ENCODE results near the gene IGSF8. TPM values are rescaled to one million over a fixed set of nuclear protein-coding genes. Genes with fewer than 3 reads are reported as not detected.
A peak's percentile ranks its signal among the peaks of the same experiment; 100 is the strongest.

IGSF8 gene
- total RNA-seq, 1 donor from 2014 or later, result 21.6 TPM

DNA sequence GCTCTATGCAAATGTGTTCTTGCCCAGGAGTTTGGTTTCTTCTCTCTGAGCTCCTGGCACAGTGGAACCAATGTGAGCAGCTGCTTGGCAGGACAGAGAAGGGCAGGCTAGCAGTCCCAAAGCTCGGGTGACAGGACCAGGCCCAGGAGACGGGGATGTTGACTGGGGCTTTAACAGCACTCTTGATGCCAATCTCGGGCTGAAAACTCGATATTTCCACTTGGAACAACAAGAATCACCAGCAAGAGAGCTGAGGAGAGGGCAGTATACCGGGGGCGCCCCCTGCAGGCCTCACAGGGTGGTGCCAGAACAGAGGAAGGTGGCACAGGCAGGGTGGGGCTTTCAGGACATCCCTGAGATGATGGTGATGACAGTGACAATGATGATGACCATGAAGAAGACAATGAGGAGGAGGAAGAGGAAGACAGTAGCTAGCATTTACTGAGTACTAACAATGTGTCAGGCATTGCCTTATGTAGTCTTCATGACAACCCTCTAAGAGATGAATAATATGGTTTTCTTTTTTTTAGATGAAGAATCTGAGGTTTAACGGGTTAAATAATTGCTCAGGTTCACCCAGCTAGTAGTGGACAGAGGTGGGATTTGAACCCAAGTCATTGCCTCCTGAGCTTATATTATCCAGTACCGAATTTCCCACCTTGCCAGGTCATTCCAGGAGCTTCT is 19.8 kb downstream of the IGSF8 start:
- Histone ChIP-seq H3K36me3 (no peaks in the 10 kb centered on the region), H3K4me1 (peaks cover under 1% of the 10 kb centered on the region), H3K9me3 (no peaks in the 10 kb centered on the region), H3K27ac (no peak overlapping the region), H3K4me3 (no peak overlapping the region), H3K27me3 (peaks cover 5% of the 10 kb centered on the region)
- intact Hi-C loops (cut with DNase I), result no loop called here
- no peak for DNase-seq (ENCODE audit: extremely low spot score in 2 of 2)
- no peak for TF ChIP-seq POLR2AphosphoS5 (IDR thresholded peaks at IDR 0.05; ENCODE audit: insufficient read depth in 1 of 2, low read depth in 1 of 2)
- TF ChIP-seq, protein P1, sequence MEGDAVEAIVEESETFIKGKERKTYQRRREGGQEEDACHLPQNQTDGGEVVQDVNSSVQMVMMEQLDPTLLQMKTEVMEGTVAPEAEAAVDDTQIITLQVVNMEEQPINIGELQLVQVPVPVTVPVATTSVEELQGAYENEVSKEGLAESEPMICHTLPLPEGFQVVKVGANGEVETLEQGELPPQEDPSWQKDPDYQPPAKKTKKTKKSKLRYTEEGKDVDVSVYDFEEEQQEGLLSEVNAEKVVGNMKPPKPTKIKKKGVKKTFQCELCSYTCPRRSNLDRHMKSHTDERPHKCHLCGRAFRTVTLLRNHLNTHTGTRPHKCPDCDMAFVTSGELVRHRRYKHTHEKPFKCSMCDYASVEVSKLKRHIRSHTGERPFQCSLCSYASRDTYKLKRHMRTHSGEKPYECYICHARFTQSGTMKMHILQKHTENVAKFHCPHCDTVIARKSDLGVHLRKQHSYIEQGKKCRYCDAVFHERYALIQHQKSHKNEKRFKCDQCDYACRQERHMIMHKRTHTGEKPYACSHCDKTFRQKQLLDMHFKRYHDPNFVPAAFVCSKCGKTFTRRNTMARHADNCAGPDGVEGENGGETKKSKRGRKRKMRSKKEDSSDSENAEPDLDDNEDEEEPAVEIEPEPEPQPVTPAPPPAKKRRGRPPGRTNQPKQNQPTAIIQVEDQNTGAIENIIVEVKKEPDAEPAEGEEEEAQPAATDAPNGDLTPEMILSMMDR (IDR thresholded peaks at IDR 0.05), result peak in 1 of 3 experiments; percentile 22

DNA sequence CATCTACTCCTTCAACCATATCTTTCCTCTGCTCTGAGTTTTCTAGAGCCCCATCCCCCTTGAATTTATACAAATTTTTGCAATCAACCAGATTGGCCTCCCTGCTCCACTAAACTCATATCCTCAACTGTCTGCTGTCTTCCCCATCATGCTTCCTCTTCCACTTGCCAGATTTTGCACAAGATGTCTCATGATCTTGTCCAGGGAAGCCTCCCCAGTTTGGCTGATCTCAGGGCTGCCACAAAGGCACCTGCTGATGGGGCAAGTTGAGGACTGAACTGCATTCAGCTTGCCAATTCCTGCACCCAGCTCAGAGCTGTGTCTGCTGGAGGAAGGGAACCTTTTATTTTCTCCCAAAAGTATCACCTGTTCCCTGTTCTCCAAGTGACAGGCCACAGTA is 20.9 kb downstream of the IGSF8 start:
- Histone ChIP-seq H3K9me3 (no peaks in the 10 kb centered on the region), H3K4me3 (no peak overlapping the region), H3K27ac (no peak overlapping the region), H3K4me1 (no peaks in the 10 kb centered on the region), H3K27me3 (peaks cover 5% of the 10 kb centered on the region), H3K36me3 (no peaks in the 10 kb centered on the region)
- DNase-seq (ENCODE audit: extremely low spot score in 2 of 2), result no peak
- no peak for TF ChIP-seq POLR2A (IDR thresholded peaks at IDR 0.05)
- no peak for TF ChIP-seq POLR2AphosphoS5 (IDR thresholded peaks at IDR 0.05; ENCODE audit: insufficient read depth in 1 of 2, low read depth in 1 of 2)
- TF ChIP-seq, protein P1 (IDR thresholded peaks at IDR 0.05), result no peak
- intact Hi-C loops (cut with DNase I), result no loop called here

DNA sequence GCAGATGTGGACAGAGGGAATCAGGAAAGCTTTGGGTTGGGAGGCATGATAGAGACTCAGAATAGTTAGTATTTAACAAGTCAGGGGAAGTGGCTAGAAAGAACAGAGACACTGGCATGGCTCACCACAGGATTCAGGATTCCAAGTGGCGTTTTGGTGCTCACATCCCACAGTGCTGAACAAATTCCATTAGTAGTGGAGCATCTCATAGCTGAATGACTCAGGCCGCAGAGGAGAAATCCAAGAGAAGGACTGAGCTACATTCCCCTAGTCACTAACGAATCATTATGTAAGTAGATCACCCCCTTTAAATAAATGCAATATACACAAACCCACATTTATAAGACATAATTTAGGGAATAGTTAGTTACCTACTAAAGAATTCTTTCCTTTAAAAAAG is 22.1 kb downstream of the IGSF8 start:
- H3K27me3 ChIP-seq, result peaks cover 5% of the 10 kb centered on the region
- intact Hi-C loops (cut with DNase I), result no loop called here
- H3K36me3 ChIP-seq, result no peaks in the 10 kb centered on the region
- H3K4me3 ChIP-seq, result no peak overlapping the region
- no peak for TF ChIP-seq POLR2AphosphoS5 (IDR thresholded peaks at IDR 0.05; ENCODE audit: insufficient read depth in 1 of 2, low read depth in 1 of 2)
- TF ChIP-seq, protein P1 (IDR thresholded peaks at IDR 0.05), result no peak
- no peak for TF ChIP-seq POLR2A (IDR thresholded peaks at IDR 0.05)
- H3K9me3 ChIP-seq, result no peaks in the 10 kb centered on the region
- no peak overlapping the region for H3K27ac ChIP-seq
- no peak for DNase-seq (ENCODE audit: extremely low spot score in 2 of 2)
- no peaks in the 10 kb centered on the region for H3K4me1 ChIP-seq

DNA sequence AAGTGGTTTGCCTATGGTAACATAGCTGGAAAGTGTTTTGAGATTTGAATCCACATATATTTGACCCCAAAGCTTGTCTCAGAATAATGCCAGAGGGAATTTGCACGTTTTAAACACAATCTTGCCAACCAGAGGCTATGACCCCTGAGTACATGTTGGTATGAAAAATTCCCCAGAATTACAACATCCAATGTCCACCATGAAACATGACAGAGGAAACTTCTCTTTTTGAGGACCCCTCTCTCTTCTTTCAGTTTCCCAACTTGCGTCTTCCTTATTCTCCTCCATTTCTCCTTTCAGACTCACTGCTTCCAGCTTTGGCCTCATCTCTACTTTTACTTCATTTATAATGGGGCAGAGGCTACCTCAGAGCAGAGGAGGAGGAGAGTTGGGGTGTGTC is 22.6 kb downstream of the IGSF8 start:
- no peak for DNase-seq (ENCODE audit: extremely low spot score in 2 of 2)
- intact Hi-C loops (cut with DNase I), result no loop called here
- no peak overlapping the region for H3K27ac ChIP-seq
- no peaks in the 10 kb centered on the region for H3K9me3 ChIP-seq
- TF ChIP-seq, protein P1 (IDR thresholded peaks at IDR 0.05), result no peak
- TF ChIP-seq POLR2AphosphoS5 (IDR thresholded peaks at IDR 0.05; ENCODE audit: insufficient read depth in 1 of 2, low read depth in 1 of 2) (no peak), POLR2A (IDR thresholded peaks at IDR 0.05) (no peak)
- H3K36me3 ChIP-seq, result no peaks in the 10 kb centered on the region
- H3K4me3 ChIP-seq, result no peak overlapping the region
- H3K27me3 ChIP-seq, result peaks cover 4% of the 10 kb centered on the region
- peaks cover 5% of the 10 kb centered on the region for H3K4me1 ChIP-seq

DNA sequence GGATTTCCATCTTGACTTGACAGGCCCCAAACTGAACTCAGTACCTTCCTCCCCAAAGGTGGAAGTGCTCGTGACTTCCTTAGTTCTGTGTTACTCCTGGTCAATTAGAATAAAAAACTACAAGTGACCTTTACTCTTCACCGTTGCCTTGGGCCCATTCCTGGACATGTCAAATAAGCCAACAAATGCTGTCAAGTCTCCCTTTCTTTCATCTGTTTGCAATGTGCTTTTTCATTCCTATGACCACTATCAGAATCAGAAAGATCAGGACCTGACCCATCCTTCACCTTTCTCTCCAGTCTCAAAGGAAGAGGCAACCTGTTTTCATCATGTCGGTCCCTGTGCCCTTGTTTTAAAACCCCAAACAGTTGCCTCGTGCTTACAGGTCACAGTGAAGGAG is 23.6 kb downstream of the IGSF8 start:
- DNase-seq (ENCODE audit: extremely low spot score in 2 of 2), result no peak
- H3K4me3 ChIP-seq, result no peak overlapping the region
- peaks cover 14% of the 10 kb centered on the region for H3K4me1 ChIP-seq
- H3K9me3 ChIP-seq, result no peaks in the 10 kb centered on the region
- TF ChIP-seq POLR2AphosphoS5 (IDR thresholded peaks at IDR 0.05; ENCODE audit: insufficient read depth in 1 of 2, low read depth in 1 of 2) (no peak), POLR2A (IDR thresholded peaks at IDR 0.05) (no peak)
- TF ChIP-seq, protein P1 (IDR thresholded peaks at IDR 0.05), result no peak
- no peak overlapping the region for H3K27ac ChIP-seq
- no peaks in the 10 kb centered on the region for H3K36me3 ChIP-seq
- H3K27me3 ChIP-seq, result no peaks in the 10 kb centered on the region
- intact Hi-C loops (cut with DNase I), result loop anchor here (5.0 kb wide), 1 partner anchor 1478 kb away; no protein-coding TSS in a partner anchor

Data from vagina (tissue), 2 donors.